ENCODE measurements around the gene SEMA3E.
"Not testable (repeated sequence)": the region's sequence is repeated elsewhere in the genome, so short reads cannot be mapped to it uniquely, and the experiment has no call there.

SEMA3E gene

GRCh38 chr7:83648464-83649241, at the start of gene SEMA3E:
Gene SEMA3E, minus strand, starts transcription at chr7:83649139.
- no peak for DNase-seq (ENCODE audit: low read depth in 2 of 2)

DNA sequence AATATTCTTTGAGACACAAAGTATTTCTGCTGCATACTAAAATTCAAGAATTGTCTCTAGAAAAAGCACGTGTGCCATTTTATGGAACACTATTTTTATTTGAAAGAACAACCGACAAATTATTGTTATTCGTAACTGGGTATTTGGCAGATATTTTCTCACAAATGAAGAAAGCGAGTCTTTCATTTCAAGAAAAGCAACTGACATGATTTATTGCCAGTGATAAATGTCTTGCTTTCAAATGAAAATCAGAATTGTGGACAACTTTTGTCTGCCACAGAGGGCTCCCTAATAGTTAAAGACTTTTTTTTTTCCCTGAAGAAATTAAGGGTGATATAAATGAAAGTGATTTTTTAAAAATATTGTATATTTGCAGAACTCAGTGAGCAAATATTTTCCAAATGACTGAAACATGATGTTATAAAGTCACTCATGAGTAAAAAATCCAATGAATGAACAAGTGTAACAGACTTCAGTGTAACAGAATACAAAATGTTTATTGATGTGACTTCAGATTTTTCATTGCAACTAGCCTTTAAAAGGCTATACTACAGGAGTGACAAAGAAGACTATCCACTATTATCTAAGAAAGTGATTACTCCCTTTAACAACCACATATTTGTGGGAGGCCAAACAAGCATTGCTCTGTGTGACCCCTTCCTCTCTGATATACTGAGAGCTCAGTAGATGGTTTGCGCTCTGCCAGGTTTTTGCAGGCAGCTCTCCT, 49.0 kb upstream of the SEMA3E start:
- DNase-seq (ENCODE audit: low read depth in 2 of 2): no peak

GRCh38 chr7:83696101-83696500, 47.2 kb upstream of the SEMA3E start:
- no peak for DNase-seq (ENCODE audit: low read depth in 2 of 2)

GRCh38 chr7:83695128-83695960, 46.4 kb upstream of the SEMA3E start:
- no peak for DNase-seq (ENCODE audit: low read depth in 2 of 2)

DNA sequence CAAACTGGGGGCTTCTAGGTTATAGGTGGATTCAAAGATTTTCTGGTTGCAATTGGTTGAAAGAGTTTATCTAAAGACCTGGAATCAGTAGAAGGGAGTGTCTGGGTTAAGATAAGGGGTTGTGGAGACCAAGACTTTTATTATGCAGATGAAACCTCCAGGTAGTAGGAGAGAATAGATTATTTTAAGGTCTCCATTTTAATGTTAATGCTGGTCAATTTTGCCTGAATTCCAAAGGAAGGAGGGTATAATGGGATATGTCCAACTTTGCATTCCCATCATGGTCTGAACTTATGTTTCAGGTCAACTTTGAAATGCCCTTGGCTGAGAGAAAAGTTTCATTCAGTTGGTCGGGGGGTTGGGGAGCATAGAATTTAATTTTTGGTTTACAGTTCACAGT, 44.3 kb upstream of the SEMA3E start:
- DNase-seq (ENCODE audit: low read depth in 2 of 2): no peak

DNA sequence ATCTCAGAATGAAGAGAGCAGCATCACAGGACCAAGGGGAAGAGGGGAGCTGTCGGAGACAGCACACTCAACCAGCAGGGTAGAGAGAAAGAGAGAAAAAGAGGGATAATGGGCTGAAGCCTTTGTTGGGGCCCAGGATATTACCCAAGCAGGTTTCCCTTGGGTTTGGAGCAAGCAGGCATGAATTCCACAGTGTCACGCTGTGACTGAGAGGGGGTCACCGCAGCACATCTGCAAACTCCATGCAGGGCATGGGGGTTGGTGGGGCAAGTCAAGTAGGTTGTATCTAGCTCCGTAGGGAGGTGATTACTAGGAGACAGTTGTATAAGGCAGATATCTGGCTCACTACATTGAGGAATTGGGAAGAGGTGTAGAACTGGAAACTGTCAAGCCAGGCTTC, 42.2 kb upstream of the SEMA3E start:
- DNase-seq (ENCODE audit: low read depth in 2 of 2): no peak

- DNase-seq (ENCODE audit: low read depth in 2 of 2): no peak
These were observed 40.9 kb upstream of the SEMA3E start for GRCh38 chr7:83689855-83690254.

- DNase-seq (ENCODE audit: low read depth in 2 of 2): no peak
These were observed 37.5 kb upstream of the SEMA3E start for GRCh38 chr7:83686416-83686815.

DNA sequence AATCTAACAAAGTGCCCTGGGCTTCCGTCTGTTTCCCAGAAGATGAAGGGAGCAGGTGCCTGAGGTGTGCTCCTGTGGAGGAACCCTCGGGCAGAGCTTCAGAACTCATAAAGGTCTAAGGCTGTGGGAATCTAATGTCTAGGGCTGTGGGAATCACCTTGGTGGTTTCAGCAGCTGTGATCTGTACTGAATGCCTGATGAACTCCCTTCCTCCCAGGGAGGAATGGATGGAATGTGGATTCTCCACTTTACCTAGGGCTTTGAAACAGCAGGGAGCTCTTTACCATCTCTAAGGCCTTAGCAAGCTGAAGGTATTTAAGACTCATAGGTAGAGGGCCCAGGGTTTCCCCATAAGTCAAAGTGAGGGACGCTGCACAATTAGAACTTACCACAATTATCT, 36.0 kb upstream of the SEMA3E start:
- no peak for DNase-seq (ENCODE audit: low read depth in 2 of 2)

DNA sequence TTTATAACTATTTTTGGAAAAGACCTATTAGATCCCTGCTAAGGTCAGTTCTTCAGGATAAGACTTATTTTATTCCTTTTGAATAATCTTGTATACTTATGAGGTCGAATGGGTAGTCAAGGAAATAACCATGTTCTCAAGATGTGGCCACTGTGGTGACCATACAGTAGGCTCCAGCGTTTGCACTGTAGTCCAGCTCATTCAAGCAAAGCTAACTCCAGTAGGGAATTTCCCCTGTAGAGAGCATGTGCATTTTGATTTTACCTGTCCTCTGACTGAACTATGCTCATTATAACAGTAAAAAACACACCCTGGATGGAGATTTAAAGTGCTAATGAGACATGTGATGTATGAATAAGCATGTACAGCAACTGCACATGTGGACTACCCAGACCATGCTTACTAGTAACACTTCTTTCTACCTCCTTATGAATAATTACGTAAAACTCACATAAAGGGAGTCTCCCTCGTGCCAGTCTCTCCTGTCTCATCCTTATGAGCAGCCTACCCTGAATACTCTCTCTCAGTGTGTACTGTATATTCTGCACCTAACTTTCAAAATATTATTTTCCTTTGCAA, 32.4 kb upstream of the SEMA3E start:
- DNase-seq (ENCODE audit: low read depth in 2 of 2): no peak

DNA sequence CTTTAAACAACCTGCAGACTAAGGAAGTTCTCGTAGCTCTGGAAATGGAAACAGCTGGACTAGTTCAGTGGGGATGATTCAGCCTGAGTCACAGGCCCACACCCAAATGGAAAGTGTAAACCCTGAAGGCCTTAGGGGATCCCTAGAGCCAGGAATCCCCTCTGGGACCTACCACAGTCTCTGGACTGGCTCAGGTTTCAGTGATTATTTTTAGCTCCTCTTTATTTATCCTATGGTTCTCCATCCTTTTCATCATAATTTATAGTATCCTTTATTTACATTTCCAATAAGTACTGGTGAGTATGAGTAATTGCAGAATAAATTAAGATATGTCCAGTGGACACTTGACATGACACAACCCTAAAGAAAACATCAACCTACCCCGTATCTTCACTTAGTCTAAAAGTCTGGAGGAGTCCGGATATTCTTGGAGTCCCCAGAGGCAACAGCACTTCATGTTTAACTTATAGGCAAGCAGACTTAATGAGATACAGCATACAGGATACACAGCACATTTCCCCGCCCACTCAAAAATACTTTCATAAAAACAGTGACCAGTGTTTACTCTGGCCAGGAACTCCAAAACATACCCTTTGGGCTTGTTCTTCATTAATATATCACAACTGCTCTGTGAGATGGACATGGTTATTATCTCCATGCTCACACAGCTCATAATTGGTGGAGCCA, 28.4 kb upstream of the SEMA3E start:
- DNase-seq (ENCODE audit: low read depth in 2 of 2): no peak

DNA sequence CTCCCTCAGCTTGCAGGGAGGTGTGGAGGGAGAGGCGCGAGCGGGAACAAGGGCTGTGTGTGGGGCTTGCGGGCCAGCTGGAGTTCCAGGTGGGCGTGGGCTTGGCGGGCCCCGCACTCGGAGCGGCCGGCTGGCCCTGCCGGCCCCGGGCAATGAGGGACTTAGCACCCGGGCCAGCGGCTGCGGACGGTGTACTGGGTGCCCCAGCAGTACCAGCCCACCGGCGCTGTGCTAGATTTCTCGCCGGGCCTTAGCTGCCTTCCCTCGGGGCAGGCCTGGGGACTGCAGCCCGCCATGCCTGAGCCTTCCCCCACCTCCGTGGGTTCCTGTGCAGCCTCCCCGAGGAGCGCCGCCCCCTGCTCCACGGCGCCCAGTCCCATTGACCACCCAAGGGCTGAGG, 24.4 kb upstream of the SEMA3E start:
- DNase-seq (ENCODE audit: low read depth in 2 of 2): not testable (repeated sequence)

- DNase-seq (ENCODE audit: low read depth in 2 of 2): no peak
These were observed 23.2 kb upstream of the SEMA3E start for GRCh38 chr7:83672157-83672556.

DNA sequence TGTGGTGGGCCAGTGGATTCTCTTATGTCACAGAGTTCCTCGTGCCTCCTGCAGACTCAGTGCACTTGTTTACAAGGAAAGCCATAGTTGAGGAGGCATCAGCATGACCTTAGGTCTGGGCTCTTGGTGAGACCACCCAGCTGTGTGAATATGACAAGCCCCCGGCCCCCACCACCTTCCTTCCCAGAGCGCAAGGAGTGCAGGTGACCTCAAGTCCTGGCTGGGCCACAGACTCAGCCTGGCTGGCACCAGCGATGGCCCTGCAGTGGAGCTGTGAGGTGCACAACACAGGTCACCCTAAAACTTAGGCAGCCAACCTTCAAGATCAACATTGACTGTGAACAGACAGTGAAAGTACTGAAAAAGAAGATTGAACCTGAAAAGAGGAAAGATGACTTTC, 14.2 kb upstream of the SEMA3E start:
- no peak for DNase-seq (ENCODE audit: low read depth in 2 of 2)

GRCh38 chr7:83658126-83658525, 9.2 kb upstream of the SEMA3E start:
- no peak for DNase-seq (ENCODE audit: low read depth in 2 of 2)

- no peak for DNase-seq (ENCODE audit: low read depth in 2 of 2)
These were observed 7.1 kb upstream of the SEMA3E start for GRCh38 chr7:83655951-83656556.

DNA sequence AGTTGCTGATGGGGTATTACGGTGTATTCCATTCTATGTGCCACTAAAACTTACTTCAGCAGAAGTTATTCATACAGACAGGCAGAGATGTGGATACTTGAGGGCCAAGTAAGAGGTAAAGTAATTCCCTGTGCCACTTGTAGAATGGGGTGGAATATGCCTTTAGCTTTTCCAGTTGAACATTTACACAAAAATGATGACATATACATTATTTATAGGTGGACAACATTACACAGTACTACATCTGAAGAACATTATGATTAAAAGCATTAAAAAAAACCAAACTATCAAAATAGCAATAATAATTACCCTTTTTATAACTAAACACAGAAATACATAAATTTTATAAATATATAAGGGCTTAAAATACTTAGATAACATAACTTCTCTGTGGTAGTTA, 3.5 kb upstream of the SEMA3E start:
- DNase-seq (ENCODE audit: low read depth in 2 of 2): no peak

- no peak for DNase-seq (ENCODE audit: low read depth in 2 of 2)
These were observed 762 bp upstream of the SEMA3E start for GRCh38 chr7:83649701-83650100.

DNA sequence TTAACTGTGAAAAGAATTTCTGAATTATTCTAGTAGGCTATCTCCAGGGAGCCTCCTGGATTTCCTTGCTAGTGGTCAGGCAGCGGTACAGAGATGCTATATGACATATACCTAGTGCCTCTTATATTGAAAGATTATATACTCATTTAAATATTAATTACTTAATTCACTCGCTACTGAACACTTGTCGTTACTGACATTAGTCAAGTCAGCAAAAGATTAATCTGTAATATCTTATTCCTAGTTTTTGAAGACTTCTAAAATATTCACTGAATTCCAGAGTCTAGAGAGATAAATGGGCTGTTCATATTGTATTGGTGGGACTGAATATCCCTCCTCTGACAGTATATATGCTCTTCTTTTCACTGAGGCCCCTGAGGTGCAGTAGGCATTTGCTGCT, 2.9 kb downstream of the SEMA3E start:
- DNase-seq (ENCODE audit: low read depth in 2 of 2): no peak

- DNase-seq (ENCODE audit: low read depth in 2 of 2): no peak
These were observed 5.2 kb downstream of the SEMA3E start for GRCh38 chr7:83643739-83644138.

- no peak for DNase-seq (ENCODE audit: low read depth in 2 of 2)
These were observed 5.9 kb downstream of the SEMA3E start for GRCh38 chr7:83643012-83643411.
